ENCODE data around the gene DNAL4.

The DNAL4 gene, protein sequence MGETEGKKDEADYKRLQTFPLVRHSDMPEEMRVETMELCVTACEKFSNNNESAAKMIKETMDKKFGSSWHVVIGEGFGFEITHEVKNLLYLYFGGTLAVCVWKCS
- 2.0 to 10.5 (median 5.9) reads per million in 9 experiments for total RNA-seq

DNA sequence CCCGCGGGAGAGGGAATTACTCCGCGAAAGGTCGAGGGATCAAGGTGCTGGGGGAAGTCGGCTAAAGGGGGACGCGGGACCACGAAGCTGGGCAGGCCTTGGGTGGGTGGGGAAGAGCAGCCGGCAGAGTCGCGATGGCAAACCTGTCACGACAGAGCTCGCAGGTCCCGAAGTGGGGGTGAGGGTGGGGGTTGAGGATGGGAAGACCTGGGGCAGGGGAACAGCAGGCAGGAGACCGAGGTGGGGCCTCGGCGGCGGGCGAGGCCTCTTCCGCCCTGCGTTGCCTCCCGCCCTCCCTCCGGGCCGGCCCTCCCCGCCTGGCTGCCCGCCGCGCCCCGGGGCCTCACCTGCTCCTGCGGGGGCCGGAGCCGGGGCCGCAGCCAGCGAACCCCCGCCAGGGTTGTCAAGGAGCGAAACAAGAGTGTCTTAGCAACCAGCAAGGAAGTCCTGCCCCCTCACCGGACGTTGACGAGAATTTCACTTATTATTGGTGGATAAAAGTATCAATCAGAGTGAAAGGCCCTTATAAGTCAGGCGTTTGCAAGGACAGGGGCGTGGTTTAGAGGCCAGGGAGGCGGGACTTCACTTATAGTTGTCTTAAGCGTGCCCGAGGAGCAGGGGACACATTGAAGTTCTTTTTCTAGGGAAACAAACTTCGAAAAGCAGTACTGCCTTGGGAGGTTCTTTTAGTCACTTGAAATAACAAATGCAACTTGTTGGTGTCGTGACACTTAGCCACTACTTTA is at the start of gene DNAL4:
Gene DNAL4 (minus strand): TSS at position 423 of the 746 bp plus-strand sequence. CDS start 11,412 bp downstream, outside the sequence.
- H3K4me1 Mint-ChIP-seq (ENCODE audit: low read depth in 2 of 2) = peaks cover 14 to 15% of the 10 kb centered on the region in 2 donors
- ATAC-seq (replicated peaks) = peak; percentile 96
- H3K9me3 Mint-ChIP-seq = peaks cover 0 to 1% of the 10 kb centered on the region in 2 donors
- H3K27me3 Mint-ChIP-seq = peaks cover 31 to 34% of the 10 kb centered on the region in 2 donors
- peak within 1 kb of the TSS; percentile 87 to 92 for H3K27ac Mint-ChIP-seq
- DNase-seq = peak; percentile 89 to 94 (median 93)
- H3K4me3 Mint-ChIP-seq = peak within 1 kb of the TSS; percentile 85 to 90
- peaks cover 3% of the 10 kb centered on the region for H3K36me3 Mint-ChIP-seq (ENCODE audit: insufficient read depth)

DNA sequence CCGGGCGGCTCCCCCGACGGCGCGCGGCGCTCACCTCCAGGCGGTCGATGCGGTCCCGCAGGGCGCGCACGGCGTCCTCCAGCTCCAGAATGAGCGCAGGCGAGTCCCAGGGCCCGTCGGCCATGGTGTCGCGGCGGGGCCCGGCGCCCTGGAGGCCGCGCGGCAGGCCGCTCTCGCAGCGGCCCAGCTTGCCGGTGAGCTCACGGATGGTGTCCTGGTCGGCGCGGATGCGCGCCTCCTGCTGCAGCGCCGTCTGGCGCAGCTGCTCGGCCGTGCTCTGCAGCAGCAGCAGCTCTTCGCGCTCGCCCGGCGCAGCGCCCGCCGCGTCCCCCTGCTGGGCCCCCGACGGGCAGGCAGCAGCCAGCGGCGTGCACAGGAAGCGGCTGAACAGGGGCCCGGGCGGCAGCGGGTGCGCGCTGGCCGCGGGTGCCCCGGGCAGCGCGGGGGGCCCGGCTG is 49.3 kb upstream of the DNAL4 start:
- H3K4me3 Mint-ChIP-seq = peak overlapping the region; percentile 76 to 89
- H3K27ac Mint-ChIP-seq = peak overlapping the region in 1 of 2 donors; percentile 60
- peaks cover 0 to 59% of the 10 kb centered on the region in 2 donors for H3K27me3 Mint-ChIP-seq

DNA sequence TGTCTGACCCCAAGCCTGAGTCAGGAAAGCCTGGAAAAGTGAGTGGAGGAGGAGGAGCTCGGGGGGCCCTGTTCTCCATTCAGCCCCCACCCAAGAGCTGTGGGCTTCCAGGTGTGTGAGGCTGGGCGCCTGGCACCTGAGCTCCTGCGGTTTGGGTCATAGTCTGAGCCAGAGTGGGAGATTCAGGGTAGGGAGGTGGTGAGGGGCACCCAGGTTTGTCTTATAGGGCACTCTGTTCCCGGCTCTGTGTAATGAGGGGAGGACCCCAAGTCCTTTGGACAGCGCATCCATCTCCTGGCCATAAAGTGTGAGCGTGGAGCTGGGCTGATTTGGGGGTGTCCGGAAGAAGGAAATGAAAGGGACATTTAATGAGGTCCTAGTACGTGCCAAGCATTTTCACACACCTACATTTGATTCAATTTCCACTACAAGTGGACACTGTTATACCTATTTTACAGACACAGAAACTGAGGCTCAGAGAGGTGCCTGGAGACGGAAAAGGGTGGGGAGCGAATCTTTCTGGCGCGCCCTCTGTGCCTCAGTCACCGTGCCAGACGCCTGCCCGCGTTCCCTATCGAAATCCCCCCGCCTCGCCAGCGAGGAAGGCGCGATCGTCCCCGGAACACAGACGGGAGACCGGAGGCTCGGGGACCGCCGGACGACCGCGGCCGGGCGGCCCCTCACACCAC is 48.7 kb upstream of the DNAL4 start:
- DNase-seq (no peak), ATAC-seq (replicated peaks) (no peak)
- H3K27me3 Mint-ChIP-seq = peaks cover 0 to 56% of the 10 kb centered on the region in 2 donors
- peak overlapping the region in 1 of 2 donors; percentile 60 for H3K27ac Mint-ChIP-seq
- H3K4me1 Mint-ChIP-seq (ENCODE audit: low read depth in 2 of 2) = peaks cover 16 to 30% of the 10 kb centered on the region in 2 donors
- H3K36me3 Mint-ChIP-seq (ENCODE audit: insufficient read depth) = no peaks in the 10 kb centered on the region
- H3K4me3 Mint-ChIP-seq = peak overlapping the region; percentile 76 to 89
- H3K9me3 Mint-ChIP-seq = no peaks in the 10 kb centered on the region

More for the DNA sequence above, 49.3 kb upstream of the DNAL4 start:
- peak; percentile 86 for ATAC-seq (replicated peaks)
- no peaks in the 10 kb centered on the region for H3K9me3 Mint-ChIP-seq
- peaks cover 16 to 30% of the 10 kb centered on the region in 2 donors for H3K4me1 Mint-ChIP-seq (ENCODE audit: low read depth in 2 of 2)
- H3K36me3 Mint-ChIP-seq (ENCODE audit: insufficient read depth) = no peaks in the 10 kb centered on the region
- DNase-seq = peak; percentile 28 to 48 (median 43)

DNA sequence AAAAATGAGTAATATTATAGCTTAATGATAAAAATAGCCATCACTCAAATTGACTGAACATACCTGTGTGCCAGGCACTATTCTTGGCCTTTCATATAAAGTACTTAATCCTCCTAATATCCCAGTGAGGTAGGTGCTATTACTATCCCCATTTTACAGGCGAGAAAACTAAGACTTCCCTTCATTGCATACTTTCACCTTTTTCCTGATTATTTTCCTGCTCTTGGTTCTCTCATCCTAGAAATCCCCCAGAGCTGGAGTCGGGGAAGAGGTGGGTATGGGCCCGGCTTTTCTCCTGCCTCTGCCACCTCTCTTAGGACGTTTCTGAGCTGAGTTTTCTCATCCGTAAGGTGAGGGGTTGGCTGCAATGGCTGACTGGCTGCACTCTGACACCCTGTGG is 47.7 kb upstream of the DNAL4 start:
- Mint-ChIP-seq H3K36me3 (ENCODE audit: insufficient read depth) (no peaks in the 10 kb centered on the region), H3K9me3 (no peaks in the 10 kb centered on the region), H3K4me1 (ENCODE audit: low read depth in 2 of 2) (peaks cover 17 to 30% of the 10 kb centered on the region in 2 donors), H3K27ac (no peak overlapping the region), H3K4me3 (peak overlapping the region in 1 of 2 donors; percentile 89), H3K27me3 (peaks cover 0 to 46% of the 10 kb centered on the region in 2 donors)
- ATAC-seq (replicated peaks) (no peak), DNase-seq (no peak)

DNA sequence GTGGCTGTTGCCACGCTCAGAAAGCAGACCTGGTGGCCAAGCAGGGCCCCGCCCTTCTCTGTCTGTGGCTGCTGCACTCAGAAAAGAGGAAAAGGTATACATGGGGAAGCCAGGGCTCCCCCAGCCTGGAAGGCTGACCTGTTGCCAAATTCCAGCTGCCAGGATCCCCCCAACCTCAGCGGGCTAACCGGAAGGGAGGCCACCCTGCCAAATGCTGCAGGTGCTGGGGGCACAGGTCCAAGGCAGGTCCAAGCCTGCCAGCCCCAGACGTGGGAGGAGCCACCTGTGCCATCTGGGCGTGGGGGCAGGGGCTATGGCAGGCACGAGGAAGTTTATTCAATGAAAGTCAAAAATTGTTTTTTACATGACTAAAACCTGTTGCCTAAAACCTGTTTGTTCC is 47.3 kb upstream of the DNAL4 start:
- peaks cover 17 to 30% of the 10 kb centered on the region in 2 donors for H3K4me1 Mint-ChIP-seq (ENCODE audit: low read depth in 2 of 2)
- no peak for ATAC-seq (replicated peaks)

DNA sequence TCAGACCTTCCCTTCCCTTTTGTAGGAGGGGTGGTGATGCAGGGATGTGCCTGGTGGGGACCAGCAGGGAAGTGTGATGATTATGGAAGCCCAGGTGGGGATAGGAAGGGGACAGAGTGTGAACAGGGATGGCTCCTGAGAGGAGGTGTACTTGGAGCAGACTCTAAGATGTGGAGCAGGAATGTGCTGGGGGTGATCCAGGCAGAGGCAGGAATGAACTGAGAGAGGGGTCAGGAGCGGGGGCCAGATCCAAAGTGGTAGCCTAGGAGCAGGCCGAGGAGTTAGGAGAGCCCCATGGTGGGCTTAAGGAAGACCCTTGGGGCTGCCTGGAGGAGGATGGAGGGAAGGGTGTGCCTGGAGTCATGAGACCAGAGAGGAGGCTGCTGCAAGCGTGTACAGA is 46.2 kb upstream of the DNAL4 start:
- DNase-seq (no peak), ATAC-seq (replicated peaks) (no peak)
- Mint-ChIP-seq H3K36me3 (ENCODE audit: insufficient read depth) (no peaks in the 10 kb centered on the region), H3K4me3 (peak overlapping the region; percentile 4 to 9), H3K27me3 (peaks cover 0 to 37% of the 10 kb centered on the region in 2 donors), H3K9me3 (no peaks in the 10 kb centered on the region), H3K27ac (peak overlapping the region in 1 of 2 donors; percentile 67), H3K4me1 (ENCODE audit: low read depth in 2 of 2) (peaks cover 18 to 30% of the 10 kb centered on the region in 2 donors)

More for the DNA sequence above, 47.3 kb upstream of the DNAL4 start:
- DNase-seq = no peak
- peaks cover 0 to 42% of the 10 kb centered on the region in 2 donors for H3K27me3 Mint-ChIP-seq
- H3K36me3 Mint-ChIP-seq (ENCODE audit: insufficient read depth) = no peaks in the 10 kb centered on the region
- no peak overlapping the region for H3K27ac Mint-ChIP-seq
- no peaks in the 10 kb centered on the region for H3K9me3 Mint-ChIP-seq
- H3K4me3 Mint-ChIP-seq = no peak overlapping the region

DNA sequence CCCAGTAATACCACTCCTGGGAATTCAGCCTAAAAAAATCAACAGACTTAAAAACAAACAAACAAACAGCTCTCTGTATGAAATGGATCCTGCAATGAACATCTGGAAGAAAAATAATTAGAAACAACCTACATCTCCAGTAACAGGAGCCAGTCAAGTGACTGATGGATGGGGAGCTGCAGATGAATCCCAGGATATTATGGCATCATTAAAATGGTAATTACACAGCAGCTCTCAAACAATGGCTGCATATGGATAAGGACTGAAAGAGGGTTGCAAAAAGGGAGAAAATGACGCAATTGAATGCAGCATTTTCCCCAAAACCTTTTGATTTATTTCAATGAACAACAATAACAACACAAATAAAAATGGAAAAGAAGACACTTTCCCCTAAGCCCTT is 45.7 kb upstream of the DNAL4 start:
- no peak for DNase-seq
- H3K4me1 Mint-ChIP-seq (ENCODE audit: low read depth in 2 of 2) = peaks cover 18 to 30% of the 10 kb centered on the region in 2 donors
- peak overlapping the region in 1 of 2 donors; percentile 67 for H3K27ac Mint-ChIP-seq
- H3K9me3 Mint-ChIP-seq = no peaks in the 10 kb centered on the region
- H3K27me3 Mint-ChIP-seq = peaks cover 0 to 33% of the 10 kb centered on the region in 2 donors
- H3K36me3 Mint-ChIP-seq (ENCODE audit: insufficient read depth) = no peaks in the 10 kb centered on the region
- peak overlapping the region in 1 of 2 donors; percentile 9 for H3K4me3 Mint-ChIP-seq
- no peak for ATAC-seq (replicated peaks)

DNA sequence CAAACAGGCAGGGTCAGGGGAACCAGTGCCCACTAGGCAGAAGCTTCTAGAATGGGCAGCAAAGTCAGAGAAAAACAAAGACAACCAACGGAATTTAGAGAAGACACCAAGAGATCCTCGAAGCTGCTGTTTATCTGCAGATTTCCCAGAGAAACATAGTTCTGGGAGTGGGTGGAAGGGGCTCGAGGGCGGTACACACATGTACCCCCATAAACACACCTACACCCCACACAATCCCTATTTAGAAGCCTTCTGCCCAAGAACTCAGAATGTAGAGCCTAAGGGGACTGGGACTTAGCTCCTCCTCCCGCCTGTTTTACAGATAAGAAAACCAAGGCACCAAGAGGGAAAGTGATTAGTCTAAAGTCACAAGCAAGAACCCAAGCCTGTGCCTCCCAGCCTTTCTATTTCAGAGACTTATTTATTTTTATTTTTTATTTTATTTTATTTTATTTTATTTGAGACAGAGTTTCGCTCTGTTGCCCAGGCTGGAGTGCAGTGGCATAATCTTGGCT is 43.5 kb upstream of the DNAL4 start:
- ATAC-seq (replicated peaks) (no peak), DNase-seq (no peak)
- peaks cover 10 to 28% of the 10 kb centered on the region in 2 donors for H3K4me1 Mint-ChIP-seq (ENCODE audit: low read depth in 2 of 2)
- no peaks in the 10 kb centered on the region for H3K9me3 Mint-ChIP-seq
- H3K4me3 Mint-ChIP-seq = no peak overlapping the region
- H3K27ac Mint-ChIP-seq = no peak overlapping the region
- H3K27me3 Mint-ChIP-seq = peaks cover 0 to 24% of the 10 kb centered on the region in 2 donors
- H3K36me3 Mint-ChIP-seq (ENCODE audit: insufficient read depth) = no peaks in the 10 kb centered on the region

DNA sequence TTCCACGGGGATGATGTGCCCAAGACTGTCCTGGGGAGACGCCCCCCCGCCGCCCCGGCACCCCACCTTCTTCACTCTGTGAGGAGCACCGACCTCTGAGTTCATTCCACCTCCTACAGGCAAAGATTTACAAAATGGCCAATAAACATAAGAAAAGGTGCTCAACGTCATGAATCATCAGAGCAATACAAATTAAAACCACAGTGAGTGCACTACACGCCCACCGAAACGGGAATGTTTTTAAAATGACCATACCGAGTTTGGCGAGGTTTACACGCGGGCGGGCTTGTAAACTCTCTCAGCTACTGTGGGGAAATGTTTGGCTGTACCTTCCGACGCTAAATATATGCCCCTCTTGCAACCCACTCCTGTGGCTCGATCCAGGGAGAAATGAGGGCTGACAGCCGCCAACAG is 42.0 kb upstream of the DNAL4 start:
- H3K9me3 Mint-ChIP-seq = no peaks in the 10 kb centered on the region
- H3K27me3 Mint-ChIP-seq = peaks cover 0 to 14% of the 10 kb centered on the region in 2 donors
- H3K4me1 Mint-ChIP-seq (ENCODE audit: low read depth in 2 of 2) = peaks cover 6 to 19% of the 10 kb centered on the region in 2 donors
- ATAC-seq (replicated peaks) (no peak), DNase-seq (no peak)
- no peak overlapping the region for H3K4me3 Mint-ChIP-seq
- H3K36me3 Mint-ChIP-seq (ENCODE audit: insufficient read depth) = no peaks in the 10 kb centered on the region
- no peak overlapping the region for H3K27ac Mint-ChIP-seq

DNA sequence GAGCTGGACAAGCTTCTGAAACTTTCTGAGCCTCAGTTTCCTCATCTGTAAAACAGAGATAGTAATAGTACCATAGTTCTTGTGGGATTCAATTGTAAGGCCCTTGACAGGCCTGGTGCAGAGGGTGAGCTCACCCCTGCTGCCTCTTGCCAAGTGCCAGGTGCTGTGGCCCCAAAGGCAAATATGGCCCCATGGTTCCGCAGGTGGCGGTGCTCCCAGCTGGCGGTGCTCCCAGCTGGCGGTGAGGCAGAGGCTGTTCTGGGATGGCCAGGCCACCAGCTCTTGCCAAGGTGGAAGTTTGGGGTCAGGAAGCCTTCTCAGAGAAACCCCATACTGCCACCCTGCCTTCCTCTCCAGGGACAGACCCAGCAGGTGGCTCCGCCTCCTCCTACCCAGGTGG is 41.0 kb upstream of the DNAL4 start:
- peaks cover 0 to 5% of the 10 kb centered on the region in 2 donors for H3K27me3 Mint-ChIP-seq
- peaks cover 3 to 10% of the 10 kb centered on the region in 2 donors for H3K4me1 Mint-ChIP-seq (ENCODE audit: low read depth in 2 of 2)
- no peaks in the 10 kb centered on the region for H3K9me3 Mint-ChIP-seq
- H3K36me3 Mint-ChIP-seq (ENCODE audit: insufficient read depth) = no peaks in the 10 kb centered on the region
- DNase-seq (no peak), ATAC-seq (replicated peaks) (no peak)
- H3K4me3 Mint-ChIP-seq = no peak overlapping the region
- H3K27ac Mint-ChIP-seq = no peak overlapping the region

DNA sequence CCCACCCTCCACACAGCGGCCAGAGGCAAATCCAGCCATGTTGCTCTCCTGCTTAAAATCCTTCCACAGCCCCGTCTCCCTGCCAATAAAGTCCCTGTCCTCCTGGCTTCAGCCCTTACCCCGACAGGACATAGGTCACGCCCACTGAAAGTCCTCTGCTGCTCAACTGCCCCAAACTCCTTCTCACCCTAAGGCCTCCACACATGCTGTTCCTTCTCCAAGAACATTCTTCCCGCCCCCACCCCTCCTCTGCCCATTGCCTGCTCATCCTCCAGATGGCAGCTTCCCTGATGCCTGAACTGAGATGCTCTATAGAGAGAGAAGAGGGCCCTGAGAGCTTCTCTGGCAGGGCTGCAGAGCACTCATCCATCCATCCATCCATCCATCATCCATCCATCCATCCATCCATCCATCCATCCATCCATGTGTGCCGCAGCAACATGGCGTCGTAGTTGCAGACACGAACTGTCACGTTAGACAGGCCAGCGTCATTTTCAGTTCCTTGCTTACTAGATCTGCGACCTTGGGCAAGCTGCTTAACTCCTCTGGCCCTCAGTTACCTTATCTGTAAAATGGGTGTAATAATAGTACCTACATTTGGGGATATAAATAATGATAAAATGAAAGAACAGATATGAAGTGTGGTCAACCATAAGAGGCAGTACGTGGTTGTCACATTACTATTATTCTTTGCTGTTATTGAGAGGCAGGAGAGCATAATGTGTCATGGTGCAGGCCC is 40.4 kb upstream of the DNAL4 start:
- ATAC-seq (replicated peaks) = no peak
- H3K27me3 Mint-ChIP-seq = no peaks in the 10 kb centered on the region
- H3K4me1 Mint-ChIP-seq (ENCODE audit: low read depth in 2 of 2) = peaks cover 3 to 6% of the 10 kb centered on the region in 2 donors
- H3K36me3 Mint-ChIP-seq (ENCODE audit: insufficient read depth) = no peaks in the 10 kb centered on the region
- peak overlapping the region in 1 of 2 donors; percentile 39 for H3K27ac Mint-ChIP-seq
- H3K4me3 Mint-ChIP-seq = no peak overlapping the region
- DNase-seq = no peak
- H3K9me3 Mint-ChIP-seq = no peaks in the 10 kb centered on the region

DNA sequence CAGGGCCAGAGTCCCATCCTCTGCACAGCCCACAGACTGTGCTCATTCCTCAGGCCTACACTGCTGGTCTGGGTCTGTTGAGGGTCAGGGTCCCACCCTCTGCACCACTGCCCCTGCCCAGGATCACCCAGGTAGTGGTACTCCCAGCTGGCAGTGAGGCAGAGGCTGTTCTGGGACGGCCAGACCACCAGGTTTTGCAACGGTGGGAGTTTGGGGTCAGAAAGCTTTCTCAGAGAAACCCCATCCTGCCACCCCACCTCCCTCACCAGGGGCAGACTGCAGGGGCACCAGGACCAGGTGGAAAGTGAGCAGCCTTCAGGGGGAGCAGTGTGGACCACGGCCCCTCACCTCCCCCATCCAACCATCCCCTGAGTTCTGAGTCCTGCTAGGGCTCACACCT is 39.1 kb upstream of the DNAL4 start:
- DNase-seq (no peak), ATAC-seq (replicated peaks) (no peak)
- peaks cover 3 to 6% of the 10 kb centered on the region in 2 donors for H3K4me1 Mint-ChIP-seq (ENCODE audit: low read depth in 2 of 2)

More for the DNA sequence above, 39.1 kb upstream of the DNAL4 start:
- Mint-ChIP-seq H3K27me3 (no peaks in the 10 kb centered on the region), H3K4me3 (no peak overlapping the region), H3K36me3 (ENCODE audit: insufficient read depth) (no peaks in the 10 kb centered on the region), H3K9me3 (no peaks in the 10 kb centered on the region), H3K27ac (no peak overlapping the region)

Measured in effector memory CD8-positive, alpha-beta T cell (primary cell).